ENCODE results near the gene OR2S2. TPM values are rescaled to one million over a fixed set of nuclear protein-coding genes. Genes with fewer than 3 reads are reported as not detected.
"Not testable (repeated sequence)": the region's sequence is repeated elsewhere in the genome, so short reads cannot be mapped to it uniquely, and the experiment has no call there.

The OR2S2 gene
- total RNA-seq, 4 donors from 2014 or later, result not detected

GRCh38 chr9:35998333-35998732 lies 40.4 kb upstream of the OR2S2 start:
- Histone ChIP-seq H3K27ac (no peak overlapping the region), H3K4me3 (no peak overlapping the region), H3K36me3 (no peaks in the 10 kb centered on the region), H3K27me3 (peaks cover 0 to 4% (median under 1%) of the 10 kb centered on the region in 3 donors), H3K9me3 (no peaks in the 10 kb centered on the region), H3K4me1 (no peaks in the 10 kb centered on the region)
- DNase-seq (no peak), ATAC-seq (no peak)
- intact Hi-C loops (cut with DNase I; ENCODE audit: low total_unique reads) (no loop called here), in situ Hi-C loops (cut with MboI; ENCODE audit: low sequenced_read_pairs in 4 of 4) (no loop called here)
- TF ChIP-seq CTCF (IDR thresholded peaks at IDR 0.05 in 4 of 5, conservative IDR thresholded peaks at IDR 0.05 in 1 of 5), result no peak
- TF ChIP-seq POLR2A (IDR thresholded peaks at IDR 0.05), result no peak

GRCh38 chr9:35997016-35997415 lies 39.1 kb upstream of the OR2S2 start:
- ATAC-seq; H3K27me3 ChIP-seq; H3K4me3 ChIP-seq; H3K36me3 ChIP-seq; intact Hi-C loops (cut with DNase I; ENCODE audit: low total_unique reads); H3K4me1 ChIP-seq; H3K9me3 ChIP-seq; in situ Hi-C loops (cut with MboI; ENCODE audit: low sequenced_read_pairs in 4 of 4); DNase-seq: not testable (repeated sequence)
- H3K27ac ChIP-seq, result peak overlapping the region in 2 of 4 donors; percentile 40 to 46

- no peak for DNase-seq
- Histone ChIP-seq H3K9me3 (no peaks in the 10 kb centered on the region), H3K4me1 (no peaks in the 10 kb centered on the region), H3K4me3 (no peak overlapping the region), H3K36me3 (no peaks in the 10 kb centered on the region), H3K27ac (peak overlapping the region in 2 of 4 donors; percentile 40 to 46), H3K27me3 (peaks cover 0 to 4% (median 0%) of the 10 kb centered on the region in 3 donors)
- in situ Hi-C loops (cut with MboI; ENCODE audit: low sequenced_read_pairs in 4 of 4), result no loop called here
- intact Hi-C loops (cut with DNase I; ENCODE audit: low total_unique reads), result no loop called here
- ATAC-seq, result no peak
- no peak for TF ChIP-seq CTCF (IDR thresholded peaks at IDR 0.05 in 4 of 5, conservative IDR thresholded peaks at IDR 0.05 in 1 of 5)
These were observed 38.5 kb upstream of the OR2S2 start for GRCh38 chr9:35996358-35996970.

- Histone ChIP-seq H3K9me3 (no peaks in the 10 kb centered on the region), H3K4me3 (no peak overlapping the region), H3K4me1 (no peaks in the 10 kb centered on the region), H3K27ac (no peak overlapping the region), H3K27me3 (peaks cover 0 to 4% (median 0%) of the 10 kb centered on the region in 3 donors), H3K36me3 (no peaks in the 10 kb centered on the region)
- intact Hi-C loops (cut with DNase I; ENCODE audit: low total_unique reads) (no loop called here), in situ Hi-C loops (cut with MboI; ENCODE audit: low sequenced_read_pairs in 4 of 4) (no loop called here)
- DNase-seq (no peak), ATAC-seq (no peak)
- no peak for TF ChIP-seq CTCF (IDR thresholded peaks at IDR 0.05 in 4 of 5, conservative IDR thresholded peaks at IDR 0.05 in 1 of 5)
- TF ChIP-seq POLR2A (IDR thresholded peaks at IDR 0.05), result no peak
These were observed 37.0 kb upstream of the OR2S2 start for GRCh38 chr9:35994959-35995358.

- no peaks in the 10 kb centered on the region for H3K4me1 ChIP-seq
- no peak for ATAC-seq
These were observed 36.2 kb upstream of the OR2S2 start for GRCh38 chr9:35993976-35994720.

GRCh38 chr9:35993136-35993535 lies 35.2 kb upstream of the OR2S2 start:
- H3K27ac ChIP-seq; DNase-seq; ATAC-seq; H3K4me1 ChIP-seq; H3K4me3 ChIP-seq; in situ Hi-C loops (cut with MboI; ENCODE audit: low sequenced_read_pairs in 4 of 4); H3K36me3 ChIP-seq; H3K9me3 ChIP-seq; intact Hi-C loops (cut with DNase I; ENCODE audit: low total_unique reads); H3K27me3 ChIP-seq: not testable (repeated sequence)

More at GRCh38 chr9:35993976-35994720, 36.2 kb upstream of the OR2S2 start:
- intact Hi-C loops (cut with DNase I; ENCODE audit: low total_unique reads), result no loop called here
- no peak overlapping the region for H3K27ac ChIP-seq
- no peak for TF ChIP-seq POLR2A (IDR thresholded peaks at IDR 0.05)
- TF ChIP-seq CTCF (IDR thresholded peaks at IDR 0.05 in 4 of 5, conservative IDR thresholded peaks at IDR 0.05 in 1 of 5), result no peak
- in situ Hi-C loops (cut with MboI; ENCODE audit: low sequenced_read_pairs in 4 of 4), result no loop called here
- peaks cover 0 to 4% (median 0%) of the 10 kb centered on the region in 3 donors for H3K27me3 ChIP-seq
- DNase-seq, result no peak
- no peak overlapping the region for H3K4me3 ChIP-seq
- no peaks in the 10 kb centered on the region for H3K9me3 ChIP-seq
- no peaks in the 10 kb centered on the region for H3K36me3 ChIP-seq

Data from gastrocnemius medialis (tissue), 4 donors.